Measurements from ENCODE around the gene CLIC4.

CLIC4 gene

DNA sequence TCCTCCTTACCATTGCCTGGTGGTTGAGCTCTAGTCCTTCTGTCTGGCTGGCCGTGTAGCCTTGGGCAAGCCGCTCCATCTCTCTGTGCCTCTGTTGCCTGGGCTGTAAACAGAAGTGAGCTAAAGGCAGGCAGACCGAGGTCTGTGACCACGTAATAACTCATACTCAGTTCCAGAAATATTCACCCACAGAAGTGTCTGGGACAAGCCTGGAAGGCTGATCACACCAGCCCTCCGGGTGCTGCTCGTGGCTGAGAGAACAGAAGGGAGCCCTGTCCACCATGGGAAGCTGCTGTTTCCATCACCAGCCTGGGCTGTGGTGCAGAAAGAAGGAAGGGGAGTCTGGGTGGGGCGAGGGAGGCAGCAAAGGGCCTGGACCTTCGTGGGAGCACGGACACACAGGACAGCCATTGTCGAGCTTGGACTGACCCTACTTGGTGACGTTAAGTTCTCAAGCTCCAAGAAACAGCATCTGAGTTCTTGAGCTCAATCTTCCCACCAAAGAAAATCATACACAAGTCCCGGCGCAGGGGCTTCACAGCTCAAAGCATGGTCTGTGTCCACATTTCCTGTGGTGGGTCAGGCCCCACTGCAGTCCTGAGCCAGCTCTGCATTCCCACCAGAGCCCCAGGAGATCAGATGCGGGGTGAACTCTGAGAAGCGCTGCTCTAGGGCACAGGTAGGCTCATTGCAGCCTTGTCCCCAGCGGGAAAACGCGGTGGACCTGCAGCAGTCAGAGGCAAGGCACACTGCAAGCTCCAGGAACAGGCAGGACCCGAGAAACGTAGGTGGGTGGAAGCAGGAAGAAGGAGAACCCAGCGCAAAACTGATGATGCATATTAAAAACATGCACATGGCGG is 123.0 kb downstream of the CLIC4 start:
- DNase-seq (ENCODE audit: extremely low read depth, low read depth): no peak
- TF ChIP-seq, protein P1, sequence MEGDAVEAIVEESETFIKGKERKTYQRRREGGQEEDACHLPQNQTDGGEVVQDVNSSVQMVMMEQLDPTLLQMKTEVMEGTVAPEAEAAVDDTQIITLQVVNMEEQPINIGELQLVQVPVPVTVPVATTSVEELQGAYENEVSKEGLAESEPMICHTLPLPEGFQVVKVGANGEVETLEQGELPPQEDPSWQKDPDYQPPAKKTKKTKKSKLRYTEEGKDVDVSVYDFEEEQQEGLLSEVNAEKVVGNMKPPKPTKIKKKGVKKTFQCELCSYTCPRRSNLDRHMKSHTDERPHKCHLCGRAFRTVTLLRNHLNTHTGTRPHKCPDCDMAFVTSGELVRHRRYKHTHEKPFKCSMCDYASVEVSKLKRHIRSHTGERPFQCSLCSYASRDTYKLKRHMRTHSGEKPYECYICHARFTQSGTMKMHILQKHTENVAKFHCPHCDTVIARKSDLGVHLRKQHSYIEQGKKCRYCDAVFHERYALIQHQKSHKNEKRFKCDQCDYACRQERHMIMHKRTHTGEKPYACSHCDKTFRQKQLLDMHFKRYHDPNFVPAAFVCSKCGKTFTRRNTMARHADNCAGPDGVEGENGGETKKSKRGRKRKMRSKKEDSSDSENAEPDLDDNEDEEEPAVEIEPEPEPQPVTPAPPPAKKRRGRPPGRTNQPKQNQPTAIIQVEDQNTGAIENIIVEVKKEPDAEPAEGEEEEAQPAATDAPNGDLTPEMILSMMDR (IDR thresholded peaks at IDR 0.05; ENCODE audit: low read depth, low read length): no peak

DNA sequence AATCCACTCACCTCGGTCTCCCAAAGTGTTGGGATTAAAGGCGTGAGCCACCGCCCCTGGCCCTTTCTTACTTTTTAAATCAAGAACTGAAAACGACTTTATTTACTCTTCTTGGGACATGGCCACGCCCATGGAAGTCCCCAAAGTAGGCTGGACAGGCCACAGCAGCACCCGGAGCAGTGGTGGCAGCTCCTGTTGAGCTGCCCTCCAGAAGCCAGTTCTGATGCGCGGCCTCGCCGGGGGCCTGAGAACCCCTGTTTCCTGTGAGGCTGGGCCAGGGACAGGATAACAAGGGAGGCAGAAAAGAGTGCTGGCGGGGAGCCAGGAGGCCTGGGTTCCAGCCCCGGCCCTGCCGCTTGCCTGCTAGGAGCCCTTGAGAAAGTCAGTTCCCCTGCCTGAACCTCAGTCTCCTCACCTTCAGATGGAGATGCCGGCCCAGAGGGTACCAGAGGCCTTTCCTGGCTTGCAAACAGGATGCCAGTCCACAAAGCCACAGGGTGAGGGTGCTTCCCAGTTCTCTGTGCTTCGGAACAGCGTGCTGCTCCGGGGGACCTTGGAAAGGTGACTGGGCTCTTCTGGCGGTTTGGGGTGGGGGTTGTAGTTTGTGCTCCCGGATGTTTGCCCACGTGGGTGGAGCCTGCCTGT is 125.4 kb downstream of the CLIC4 start:
- DNase-seq (ENCODE audit: extremely low read depth, low read depth): no peak
- TF ChIP-seq, protein P1 (IDR thresholded peaks at IDR 0.05; ENCODE audit: low read depth, low read length): no peak

DNA sequence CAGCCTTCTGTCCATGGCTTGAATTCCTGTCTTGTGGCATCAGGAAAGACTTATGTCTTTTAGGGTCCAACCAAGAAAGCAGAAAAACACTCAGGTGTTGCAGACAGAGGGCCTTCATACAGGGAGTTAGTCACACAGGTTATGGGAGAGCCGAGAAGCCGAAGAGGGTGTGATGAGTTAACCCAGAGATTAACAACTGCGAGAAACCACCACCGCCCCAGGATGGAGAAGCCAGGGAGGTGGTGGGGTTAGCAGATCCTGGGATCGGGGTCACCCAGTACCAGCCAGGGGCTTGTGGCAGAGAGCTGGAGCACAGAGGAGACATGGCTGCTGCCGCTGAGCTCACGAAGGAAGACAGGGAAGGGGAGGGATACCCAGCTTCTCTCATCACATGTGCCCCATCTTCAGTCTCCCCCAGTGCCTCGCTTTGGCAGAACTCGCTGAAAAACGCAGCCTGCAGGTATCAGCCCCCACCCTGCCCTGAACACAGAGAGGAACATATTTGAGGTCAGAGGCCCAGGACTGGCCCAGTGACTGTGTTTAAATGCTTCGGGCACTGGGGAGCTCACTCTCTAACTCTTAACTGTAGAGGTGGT is 126.2 kb downstream of the CLIC4 start:
- TF ChIP-seq, protein P1 (IDR thresholded peaks at IDR 0.05; ENCODE audit: low read depth, low read length): no peak
- DNase-seq (ENCODE audit: extremely low read depth, low read depth): no peak

DNA sequence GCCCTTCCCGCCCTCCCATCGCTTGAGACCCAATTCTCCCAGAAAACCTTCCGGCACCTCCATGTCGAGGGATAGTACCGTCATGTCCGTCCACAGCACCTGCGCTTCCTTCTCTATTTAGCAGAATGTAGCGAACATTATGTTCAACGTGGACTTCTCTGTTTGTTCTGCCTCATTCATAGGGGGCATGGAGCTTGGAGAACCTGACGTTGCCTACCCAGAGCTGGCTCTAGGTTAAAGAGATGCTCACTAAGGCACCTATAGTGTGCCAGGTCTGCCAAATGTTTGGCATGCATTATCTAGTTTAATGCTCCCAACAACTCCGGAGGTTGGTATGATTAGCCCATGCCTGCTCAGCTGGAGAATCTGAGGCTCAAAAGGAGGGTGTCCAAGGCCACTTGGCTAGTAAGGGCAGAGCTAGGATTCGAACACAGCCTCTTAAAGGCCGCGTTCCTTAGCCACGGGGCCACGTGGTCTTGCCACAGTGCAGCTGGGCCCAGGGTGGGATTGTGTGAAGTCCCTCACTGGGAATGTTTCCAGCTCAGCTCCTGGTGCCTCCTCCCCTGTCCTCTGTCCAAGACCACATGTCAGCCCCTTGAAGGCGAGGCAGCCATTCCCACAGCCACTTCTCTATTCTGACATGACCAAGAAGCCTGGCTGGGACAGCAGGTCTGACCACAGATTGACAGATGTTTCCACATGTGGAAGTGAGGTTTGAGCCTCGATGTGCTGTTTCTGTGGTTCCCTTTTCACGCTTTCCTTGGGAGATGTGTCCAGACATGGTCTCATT is 127.0 kb downstream of the CLIC4 start:
- DNase-seq (ENCODE audit: extremely low read depth, low read depth): no peak
- TF ChIP-seq, protein P1 (IDR thresholded peaks at IDR 0.05; ENCODE audit: low read depth, low read length): no peak

DNA sequence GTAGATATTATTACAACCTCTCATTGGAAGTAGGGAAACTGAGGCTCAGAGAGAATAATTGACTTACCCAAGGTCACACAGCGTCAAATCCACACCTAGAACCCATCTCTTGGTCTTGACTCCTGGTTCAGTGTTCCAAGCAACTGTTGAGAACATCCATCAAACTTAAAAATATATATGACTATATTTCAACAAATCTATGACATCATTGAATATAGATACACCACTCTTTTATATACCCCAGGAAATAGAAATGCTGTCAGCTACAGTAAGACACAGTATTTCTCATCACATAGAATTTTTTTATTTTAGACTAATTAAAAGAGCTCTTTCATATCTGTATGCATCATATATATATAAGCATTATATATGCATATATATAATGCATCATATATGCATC is 127.9 kb downstream of the CLIC4 start:
- TF ChIP-seq, protein P1 (IDR thresholded peaks at IDR 0.05; ENCODE audit: low read depth, low read length): no peak

DNA sequence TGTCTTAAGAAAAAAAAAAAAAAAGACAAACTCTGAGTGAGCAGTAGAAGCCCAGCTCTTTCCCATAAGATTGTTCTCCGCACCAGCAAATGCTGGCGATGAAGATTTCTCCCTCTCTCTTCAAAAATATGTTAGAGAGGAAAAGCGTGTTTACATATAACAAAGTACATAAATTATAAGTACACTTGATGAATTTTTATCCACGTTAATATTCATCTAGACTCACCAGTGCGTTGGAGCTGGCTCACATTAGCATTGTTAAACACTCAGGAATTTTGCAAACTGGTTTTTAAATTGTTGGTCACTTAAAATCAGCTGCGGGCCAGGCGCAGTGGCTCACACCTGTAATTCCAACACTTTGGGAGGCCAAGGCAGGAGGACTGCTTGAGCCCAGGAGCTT is 128.8 kb downstream of the CLIC4 start:
- DNase-seq (ENCODE audit: extremely low read depth, low read depth): no peak
- TF ChIP-seq, protein P1 (IDR thresholded peaks at IDR 0.05; ENCODE audit: low read depth, low read length): no peak

More for the DNA sequence above, 127.9 kb downstream of the CLIC4 start:
- no peak for DNase-seq (ENCODE audit: extremely low read depth, low read depth)

Data from AG09319 (cell line).